Stimulated activated memory B cell treated with anti-CD40 and anti-IgM and Interleukin-4, amounts not matched to agents 10 μg/mL and 1 μg/mL and 100 μg/mL, for 72 hours (primary cell): ENCODE measurements around the gene SOD1.
A peak's percentile ranks its signal among the peaks of the same experiment; 100 is the strongest.

Experiments used
- ATAC-seq: fragments of 150-1000 bp; cut with Tn5 transposase; 2 replicates; pipeline ENCODE4 v1.10.0; 2021
- H3K27ac Mint-ChIP-seq: one replicate; pipeline ENCODE4 v1.8.0; 2022; ENCODE audit warnings: mild to moderate bottlenecking, mixed read lengths
- H3K27me3 Mint-ChIP-seq: one replicate; pipeline ENCODE4 v1.8.0; 2022; ENCODE audit warnings: mixed read lengths
- H3K36me3 Mint-ChIP-seq: one replicate; pipeline ENCODE4 v1.8.0; 2022; ENCODE audit warnings: mixed read lengths
- H3K4me1 Mint-ChIP-seq: one replicate; pipeline ENCODE4 v1.8.0; 2022; ENCODE audit warnings: mixed read lengths
- H3K4me3 Mint-ChIP-seq: one replicate; pipeline ENCODE4 v1.8.0; 2022; ENCODE audit warnings: mild to moderate bottlenecking, moderate library complexity, mixed read lengths
- H3K9me3 Mint-ChIP-seq: one replicate; pipeline ENCODE4 v1.8.0; 2022; ENCODE audit warnings: mixed read lengths

The SOD1 gene

DNA sequence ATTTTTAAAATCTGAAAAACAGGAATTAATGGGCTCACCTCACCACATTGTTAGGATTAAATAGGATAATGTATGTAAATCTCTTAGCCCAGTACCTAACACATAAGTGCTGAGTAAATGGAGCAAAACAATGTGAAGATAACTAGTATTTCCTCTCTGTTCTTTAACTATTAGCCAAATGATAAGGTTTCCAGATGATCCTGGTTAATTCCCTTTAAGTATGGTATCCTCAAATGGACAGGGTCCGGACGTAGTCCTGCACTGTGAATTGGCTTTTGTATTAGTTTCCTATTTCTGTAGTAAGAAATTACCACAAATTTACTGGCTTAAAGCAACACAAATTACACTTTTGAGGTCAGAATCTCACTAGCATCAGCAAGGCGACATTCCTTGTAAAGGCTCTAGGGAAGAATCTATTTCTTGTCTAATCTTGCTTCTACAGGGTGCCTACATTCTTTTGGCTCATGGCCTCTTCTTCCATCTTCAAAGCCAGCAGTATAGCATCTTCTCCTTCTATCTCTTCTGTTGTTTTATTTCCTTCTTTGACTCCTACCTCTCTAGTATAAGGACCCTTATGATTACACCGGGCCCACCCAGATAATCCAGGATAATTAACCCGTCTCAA, 55.4 kb downstream of the SOD1 start:
- Mint-ChIP-seq H3K36me3 (peaks cover 12% of the 10 kb centered on the region), H3K27me3 (no peaks in the 10 kb centered on the region), H3K4me3 (no peak overlapping the region), H3K9me3 (no peaks in the 10 kb centered on the region), H3K27ac (peak overlapping the region; percentile 68), H3K4me1 (peaks cover 82% of the 10 kb centered on the region)
- no peak for ATAC-seq

DNA sequence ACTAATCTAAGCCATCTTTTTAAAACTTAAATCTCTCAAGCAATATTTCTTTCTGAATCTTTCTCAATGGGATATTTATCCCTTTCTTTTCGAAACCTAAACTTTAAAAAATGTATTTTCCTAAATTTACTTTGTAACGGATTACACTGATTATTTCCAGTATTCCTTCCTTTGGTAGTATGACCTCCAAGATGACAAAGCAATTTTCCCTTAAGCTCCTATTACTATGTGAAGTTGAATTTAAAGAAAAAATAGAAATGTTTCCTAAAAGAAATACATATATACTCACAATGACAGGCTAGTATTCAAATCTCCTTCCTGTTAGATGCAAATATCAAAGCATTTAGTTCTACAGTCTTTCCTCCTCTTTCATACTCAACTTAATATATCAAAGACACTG, 56.6 kb downstream of the SOD1 start:
- H3K4me1 Mint-ChIP-seq = peaks cover 80% of the 10 kb centered on the region
- no peaks in the 10 kb centered on the region for H3K9me3 Mint-ChIP-seq
- no peak overlapping the region for H3K27ac Mint-ChIP-seq
- no peaks in the 10 kb centered on the region for H3K27me3 Mint-ChIP-seq
- no peak for ATAC-seq
- H3K36me3 Mint-ChIP-seq = peaks cover 5% of the 10 kb centered on the region
- no peak overlapping the region for H3K4me3 Mint-ChIP-seq
